ENCODE data around the gene USP8.
"Not testable (repeated sequence)": the region's sequence is repeated elsewhere in the genome, so short reads cannot be mapped to it uniquely, and the experiment has no call there.

USP8 gene

GRCh38 chr15:50424066-50424890 lies at the start of gene USP8:
USP8 (plus strand) TSS chr15:50424405; CDS start chr15:50439074, 14,669 bp downstream.
- peak; percentile 99 for DNase-seq

- DNase-seq, result no peak
These were observed 46.1 kb upstream of the USP8 start for GRCh38 chr15:50377867-50378751.

GRCh38 chr15:50378776-50379175 lies 45.4 kb upstream of the USP8 start:
- DNase-seq, result no peak

- DNase-seq, result not testable (repeated sequence)
These were observed 44.8 kb upstream of the USP8 start for GRCh38 chr15:50379413-50379812.

GRCh38 chr15:50380089-50380488 lies 44.1 kb upstream of the USP8 start:
- DNase-seq, result no peak

- DNase-seq, result no peak
These were observed 42.8 kb upstream of the USP8 start for GRCh38 chr15:50381438-50381837.

- not testable (repeated sequence) for DNase-seq
These were observed 41.8 kb upstream of the USP8 start for GRCh38 chr15:50382408-50382807.

GRCh38 chr15:50390554-50391264 lies 33.5 kb upstream of the USP8 start:
- no peak for DNase-seq

GRCh38 chr15:50391561-50391960 lies 32.6 kb upstream of the USP8 start:
- not testable (repeated sequence) for DNase-seq

- DNase-seq, result no peak
These were observed 12.3 kb upstream of the USP8 start for GRCh38 chr15:50411870-50412269.

- no peak for DNase-seq
These were observed 9.6 kb upstream of the USP8 start for GRCh38 chr15:50414624-50415023.

- DNase-seq, result peak in 1 of 2 experiments; percentile 20
These were observed 8.3 kb upstream of the USP8 start for GRCh38 chr15:50415752-50416404.

GRCh38 chr15:50416890-50417289 lies 7.3 kb upstream of the USP8 start:
- no peak for DNase-seq

GRCh38 chr15:50418041-50418583 lies 6.1 kb upstream of the USP8 start:
- DNase-seq, result no peak

- DNase-seq, result no peak
These were observed 1.0 kb downstream of the USP8 start for GRCh38 chr15:50425219-50425618.

GRCh38 chr15:50425678-50426246 lies 1.6 kb downstream of the USP8 start:
- DNase-seq, result not testable (repeated sequence)

- no peak for DNase-seq
These were observed 2.2 kb downstream of the USP8 start for GRCh38 chr15:50426428-50426827.

- no peak for DNase-seq
These were observed 7.0 kb downstream of the USP8 start for GRCh38 chr15:50431204-50431603.

GRCh38 chr15:50432230-50432629 lies 8.0 kb downstream of the USP8 start:
- DNase-seq, result no peak

GRCh38 chr15:50435772-50436171 lies 11.6 kb downstream of the USP8 start:
- DNase-seq, result no peak

GRCh38 chr15:50438251-50438650 lies 14.0 kb downstream of the USP8 start:
- no peak for DNase-seq

GRCh38 chr15:50440932-50441331 lies 16.7 kb downstream of the USP8 start:
- DNase-seq, result no peak

Data from NCI-H524 (cell line).